Left kidney (tissue), 2 donors: Measurements from ENCODE around the gene FAM120B. TPM values are rescaled to one million over a fixed set of nuclear protein-coding genes. Genes with fewer than 3 reads are reported as not detected.

Source experiments
- DNase-seq: peaks from one replicate; pipeline ENCODE4 v3.0.0-alpha.2; 2013
- polyA plus RNA-seq: library from polyadenylated mRNA; unstranded; fragments of 120-200 nt; gene quantifications from one replicate; pipeline ENCODE4 v1.2.1, GENCODE V29; 2013; ENCODE audit not compliant: insufficient read length

The FAM120B gene
- polyA plus RNA-seq, 1 donor, result 39.9 TPM

DNA sequence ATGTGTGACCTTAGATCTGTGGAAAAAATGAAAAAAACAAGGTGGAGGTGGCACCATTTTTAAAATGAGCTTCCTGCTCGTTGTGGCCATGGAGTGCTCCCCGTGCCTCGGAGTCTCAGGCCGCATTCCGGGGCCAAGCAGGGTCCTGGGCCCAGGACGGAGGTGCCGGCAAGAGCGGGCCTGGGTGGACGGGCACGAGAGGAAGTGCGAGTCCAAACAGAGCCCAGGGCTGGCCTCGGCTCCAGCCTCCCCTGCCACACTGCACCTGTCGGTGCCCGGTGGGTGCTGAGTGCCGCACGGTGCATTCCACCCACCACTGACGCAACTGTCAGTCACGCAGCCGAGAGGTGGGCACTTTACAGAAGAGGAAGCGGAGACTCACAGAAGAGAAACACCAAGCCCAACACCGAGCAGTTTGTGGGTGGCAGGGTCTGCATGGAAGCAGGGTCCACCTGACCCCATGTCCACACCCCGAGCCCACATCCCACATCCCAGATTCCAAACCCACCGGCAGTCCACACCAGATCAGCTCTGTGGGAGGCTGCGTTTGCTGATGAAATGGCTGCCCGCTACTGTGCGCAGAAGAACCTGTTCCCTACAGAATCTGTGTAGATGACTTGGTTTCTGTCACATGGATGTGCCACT, 148.9 kb downstream of the FAM120B start:
- no peak for DNase-seq

DNA sequence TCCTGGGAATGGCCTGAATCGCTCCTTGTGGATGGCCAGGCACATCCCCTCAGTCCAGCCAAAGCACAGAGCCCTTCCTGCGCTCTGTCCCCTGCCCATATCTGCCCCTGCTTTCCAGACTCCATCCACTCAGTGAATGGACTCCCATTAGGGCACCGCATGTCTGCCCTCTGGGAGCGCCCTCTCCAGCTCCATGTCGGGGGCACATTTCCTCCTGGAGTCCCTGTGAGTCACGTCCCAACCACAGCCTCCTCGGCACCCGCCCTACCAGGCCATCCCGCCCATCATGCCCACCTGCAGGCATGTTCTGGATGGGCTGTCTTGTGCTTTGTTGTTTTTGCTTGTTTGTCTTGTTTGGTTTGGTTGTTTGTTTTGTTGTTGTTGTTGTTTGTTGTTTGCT, 149.8 kb downstream of the FAM120B start:
- no peak for DNase-seq

Other genes with a start within 250 kb of the FAM120B start
- 8.2 TPM for gene DLL1, start 15.7 kb upstream of the FAM120B start, polyA plus RNA-seq
- gene PSMB1, start 246.5 kb downstream of the FAM120B start, polyA plus RNA-seq, result 216 TPM
- gene TBP, start 247.6 kb downstream of the FAM120B start, polyA plus RNA-seq, result 28.2 TPM